GM21717 (cell line): Measurements from ENCODE around the gene B3GALT4.
A peak's percentile ranks its signal among the peaks of the same experiment; 100 is the strongest.
"Not testable (repeated sequence)": the region's sequence is repeated elsewhere in the genome, so short reads cannot be mapped to it uniquely, and the experiment has no call there.

ENCODE experiments used
- ATAC-seq: cut with Tn5 transposase; IDR thresholded peaks from one replicate; pipeline ENCODE4 v1.9.1; 2021; ENCODE audit warnings: mild to moderate bottlenecking, moderate library complexity; ENCODE audit not compliant: unreplicated experiment

B3GALT4 gene

DNA sequence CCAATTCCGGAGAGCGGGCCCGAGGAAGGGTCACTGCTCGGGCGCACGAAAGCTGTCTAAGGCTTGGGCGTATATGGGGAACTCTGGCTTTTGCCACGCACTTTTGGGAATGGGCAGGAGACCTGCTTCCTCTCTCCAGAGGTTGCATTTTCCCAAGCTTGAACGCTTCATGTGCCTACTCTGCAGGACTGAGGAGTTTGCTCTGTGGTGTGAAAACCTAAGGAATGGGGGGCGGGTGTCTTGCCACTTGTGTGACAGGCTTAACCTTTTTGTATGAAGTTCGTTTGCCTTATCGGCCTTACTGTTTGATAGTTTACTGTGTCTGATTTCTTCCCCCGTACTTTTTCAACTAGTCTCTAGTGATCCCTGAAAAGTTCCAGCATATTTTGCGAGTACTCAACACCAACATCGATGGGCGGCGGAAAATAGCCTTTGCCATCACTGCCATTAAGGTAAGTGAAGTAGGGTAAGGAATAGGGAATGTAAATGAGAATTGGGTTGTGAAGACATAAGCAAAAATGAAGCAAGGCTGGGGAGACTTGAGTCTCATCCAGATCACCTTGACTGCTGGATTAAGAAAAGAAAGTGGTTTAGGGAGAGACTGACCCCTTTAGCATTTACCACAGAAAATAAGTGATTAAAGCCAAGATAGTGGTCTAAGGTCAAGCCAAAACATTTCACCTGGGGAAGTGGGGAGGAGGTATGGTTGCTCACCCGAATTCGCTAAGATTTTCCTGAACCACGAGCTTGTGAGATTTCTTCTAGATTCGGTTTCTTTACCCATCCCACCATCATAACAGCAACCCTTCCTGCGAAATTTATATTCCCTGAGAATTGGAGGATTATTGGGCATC is 4.4 kb upstream of the B3GALT4 start:
- no peak for ATAC-seq

DNA sequence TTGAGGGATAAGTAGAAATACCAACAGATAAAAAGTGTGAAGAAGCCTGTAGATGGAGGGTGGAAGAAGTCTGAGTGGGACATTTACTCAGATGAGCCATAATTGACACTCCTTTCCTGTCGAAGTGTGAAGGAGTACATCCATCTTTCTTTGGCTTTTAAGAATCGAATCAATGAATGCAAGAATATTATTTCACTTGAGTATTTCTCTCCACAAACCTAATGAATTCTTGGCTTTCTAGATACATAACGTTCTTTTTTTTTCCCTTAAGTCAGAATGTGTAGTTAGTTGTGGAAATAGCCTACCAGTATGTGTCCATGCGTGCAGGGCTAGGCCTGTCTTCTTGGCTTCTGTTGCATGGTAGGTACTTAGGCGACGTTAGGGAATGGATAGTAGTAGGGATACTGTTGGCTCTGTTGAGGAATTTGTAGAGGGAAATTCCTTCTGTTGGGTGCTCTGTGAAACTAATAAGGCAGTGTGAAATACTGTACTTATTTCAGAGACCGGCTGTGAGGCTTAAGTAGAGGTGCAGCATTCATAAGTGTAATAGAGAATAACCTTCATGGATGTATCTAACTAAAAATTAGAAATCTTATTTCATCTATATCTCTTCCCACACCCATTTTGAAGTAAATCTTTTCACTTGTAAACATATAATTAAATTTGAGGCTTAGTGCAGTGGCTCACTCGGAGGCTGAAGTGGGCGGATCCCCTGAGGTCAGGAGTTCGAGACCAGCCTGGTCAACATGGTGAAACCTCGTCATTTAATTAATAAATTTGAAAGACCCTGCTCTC is 3.6 kb upstream of the B3GALT4 start:
- no peak for ATAC-seq

DNA sequence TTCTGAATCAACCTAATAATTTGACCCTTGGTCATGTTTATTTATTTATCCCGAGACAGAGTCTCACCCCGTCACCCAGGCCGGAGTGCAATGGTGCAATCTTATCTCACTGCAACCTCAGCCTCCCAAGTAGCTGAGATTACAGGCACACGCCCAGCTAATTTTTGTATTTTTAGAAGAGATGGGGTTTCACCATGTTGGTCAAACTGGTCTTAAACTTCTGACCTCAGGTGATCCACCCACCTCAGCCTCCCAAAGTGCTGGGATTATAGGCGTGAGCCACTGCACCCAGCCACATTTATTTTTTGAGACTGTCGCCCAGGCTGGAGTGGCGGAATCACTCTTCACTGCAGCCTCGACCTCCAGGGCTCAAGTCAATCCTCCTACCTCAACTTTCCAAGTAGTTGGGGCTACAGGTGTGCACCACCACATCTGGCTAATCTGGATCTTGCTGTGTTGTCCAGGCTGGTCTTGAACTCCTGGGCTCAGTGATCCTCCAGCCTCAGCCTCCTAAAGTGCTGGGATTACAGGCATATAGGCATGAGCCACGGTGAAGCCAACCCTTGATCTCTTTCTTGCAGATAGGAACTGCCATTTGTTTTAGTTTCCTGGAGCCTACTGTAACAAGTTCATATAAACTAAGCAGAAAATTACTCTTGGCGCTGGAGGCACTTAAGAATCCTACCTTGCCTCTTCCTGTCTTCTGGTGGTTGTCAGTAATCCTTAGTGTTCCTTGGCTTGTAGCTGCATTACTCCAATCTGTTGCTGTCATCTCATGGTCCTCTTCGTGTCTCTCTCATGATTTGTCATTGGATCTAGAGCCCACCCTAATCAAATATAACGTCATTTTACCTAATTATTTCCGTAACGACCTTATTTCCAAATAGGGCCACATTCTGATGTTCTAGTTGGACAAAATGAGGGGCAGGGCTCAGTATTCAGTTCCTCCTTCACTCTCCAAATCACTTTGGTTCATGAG is 2.7 kb upstream of the B3GALT4 start:
- ATAC-seq, result no peak

DNA sequence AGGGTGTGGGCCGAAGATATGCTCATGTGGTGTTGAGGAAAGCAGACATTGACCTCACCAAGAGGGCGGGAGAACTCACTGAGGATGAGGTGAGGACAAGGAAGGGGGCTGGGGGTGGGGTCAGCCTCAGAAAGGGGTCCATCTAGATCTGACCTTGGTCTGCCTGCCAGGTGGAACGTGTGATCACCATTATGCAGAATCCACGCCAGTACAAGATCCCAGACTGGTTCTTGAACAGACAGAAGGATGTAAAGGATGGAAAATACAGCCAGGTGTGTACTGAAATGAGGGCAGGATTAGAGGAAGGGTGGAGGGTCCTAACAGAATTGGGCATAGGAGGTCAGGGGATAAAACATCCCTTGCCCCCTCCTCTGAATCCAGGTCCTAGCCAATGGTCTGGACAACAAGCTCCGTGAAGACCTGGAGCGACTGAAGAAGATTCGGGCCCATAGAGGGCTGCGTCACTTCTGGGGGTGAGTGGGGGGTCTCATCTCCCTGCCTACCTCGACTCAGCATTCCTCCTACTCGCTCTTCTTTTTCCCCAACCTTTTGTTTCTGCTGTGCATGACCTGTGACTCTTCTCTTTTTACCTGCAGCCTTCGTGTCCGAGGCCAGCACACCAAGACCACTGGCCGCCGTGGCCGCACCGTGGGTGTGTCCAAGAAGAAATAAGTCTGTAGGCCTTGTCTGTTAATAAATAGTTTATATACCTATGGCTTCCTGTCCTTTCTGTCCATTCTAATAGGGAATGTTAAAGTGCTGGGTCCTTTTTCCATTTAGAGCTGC is 935 bp upstream of the B3GALT4 start:
- ATAC-seq, result not testable (repeated sequence)

DNA sequence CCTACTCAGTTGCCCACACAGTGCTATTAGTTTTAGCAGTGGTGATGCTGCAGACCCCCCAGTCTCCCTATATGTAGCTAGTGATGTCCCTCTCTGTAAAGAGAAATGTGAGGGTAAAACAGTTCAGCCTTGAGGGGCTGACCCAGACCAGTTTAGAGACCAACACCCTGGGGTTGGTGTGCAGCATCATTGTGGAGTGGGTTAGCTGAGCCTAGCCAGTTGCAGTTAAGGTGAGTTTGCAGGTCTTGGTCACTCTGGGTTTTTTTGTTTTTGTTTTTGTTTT is 401 bp upstream of the B3GALT4 start:
- no peak for ATAC-seq

- ATAC-seq, result peak; percentile 7
These were observed 904 bp downstream of the B3GALT4 start for GRCh38 chr6:33277663-33278391.

- no peak for ATAC-seq
These were observed 1.4 kb downstream of the B3GALT4 start for GRCh38 chr6:33278392-33278741.

DNA sequence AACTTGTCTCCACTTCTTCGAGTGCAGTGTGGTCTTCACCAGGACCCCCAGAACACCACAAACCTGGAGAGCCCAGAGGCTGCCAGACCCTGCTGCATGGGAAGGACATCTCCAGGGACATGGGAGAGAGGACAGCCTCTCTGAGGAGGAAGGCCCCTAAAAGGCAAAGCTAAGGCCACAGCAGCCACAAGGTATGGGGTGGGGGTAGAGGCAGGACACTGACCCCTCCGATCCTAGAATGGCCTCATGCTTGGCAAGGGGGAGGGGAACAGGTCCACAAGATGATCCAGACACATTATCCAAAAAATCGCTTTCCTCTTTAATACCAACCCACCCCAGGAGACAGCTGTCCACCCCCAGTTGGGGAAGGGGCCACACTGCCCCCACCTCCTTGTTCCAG is 1.9 kb downstream of the B3GALT4 start:
- ATAC-seq, result no peak

- no peak for ATAC-seq
These were observed 2.4 kb downstream of the B3GALT4 start for GRCh38 chr6:33279257-33279695.

- ATAC-seq, result no peak
These were observed 3.1 kb downstream of the B3GALT4 start for GRCh38 chr6:33279971-33280511.

DNA sequence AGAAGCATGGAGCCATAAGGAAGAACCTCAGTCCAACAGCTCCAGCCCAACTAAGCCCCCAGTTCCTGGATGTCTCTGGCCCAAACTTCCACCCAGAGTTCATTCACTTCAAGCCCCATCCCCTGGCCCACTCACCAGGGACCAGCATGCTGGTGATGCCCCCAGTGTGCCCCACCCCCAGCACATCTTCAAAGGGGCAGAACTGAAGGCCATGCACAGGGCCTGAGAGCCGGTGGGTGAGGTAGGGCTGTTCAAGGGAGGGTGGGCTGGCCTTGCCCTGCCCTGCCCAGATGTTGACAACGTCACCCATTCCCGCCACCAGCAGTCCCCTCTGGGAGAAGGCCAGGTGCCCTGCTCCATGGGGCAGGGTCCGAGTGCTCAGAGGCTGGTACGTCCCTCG is 3.6 kb downstream of the B3GALT4 start:
- no peak for ATAC-seq

- ATAC-seq, result not testable (repeated sequence)
These were observed 8.3 kb downstream of the B3GALT4 start for GRCh38 chr6:33285214-33285613.

DNA sequence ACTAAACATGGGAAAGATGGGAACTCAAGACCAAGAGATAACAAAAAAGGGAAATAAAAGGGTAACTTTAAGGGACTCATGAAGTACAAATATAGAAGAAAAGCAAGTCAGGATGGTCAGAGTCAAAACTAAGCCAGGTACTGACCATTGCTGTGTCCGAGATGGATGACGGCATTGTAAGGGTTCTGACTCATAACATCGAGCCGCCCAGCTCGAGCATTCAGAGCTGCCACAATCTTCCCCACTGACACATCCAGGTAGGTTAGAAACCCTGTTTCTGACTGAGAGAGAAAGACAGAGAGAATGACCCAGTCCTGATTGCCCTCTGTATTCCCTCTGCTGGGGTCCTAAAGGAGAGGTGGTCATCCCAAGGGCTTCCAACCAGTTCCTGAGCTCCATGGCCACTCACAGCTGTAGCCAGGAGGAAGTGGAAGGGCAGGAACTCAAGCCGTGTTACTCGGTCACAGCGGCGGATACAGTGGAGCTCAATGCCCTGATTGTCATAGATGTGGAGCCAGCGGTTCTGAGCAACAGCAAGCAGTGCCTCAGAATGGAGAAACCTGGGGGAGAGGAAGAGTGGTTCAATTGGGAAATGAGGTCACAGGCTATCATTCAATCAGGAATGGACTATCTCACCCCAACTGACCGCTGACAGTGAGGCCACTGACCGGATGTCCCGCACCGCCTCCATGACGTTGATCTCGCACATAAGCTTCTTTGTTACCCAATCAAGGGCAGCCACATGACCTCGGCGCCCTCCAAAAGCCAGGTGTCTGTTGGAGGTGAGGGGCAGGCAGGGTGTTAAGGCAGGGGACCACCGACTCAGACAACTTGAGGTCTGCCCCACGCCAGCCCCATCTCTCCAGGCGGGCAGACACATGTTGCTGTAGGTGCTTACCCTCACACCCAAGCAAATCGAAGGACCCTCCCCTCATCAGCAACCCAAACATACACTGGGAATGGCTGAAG is 10.3 kb downstream of the B3GALT4 start:
- ATAC-seq, result no peak

GRCh38 chr6:33288141-33288920 is 11.4 kb downstream of the B3GALT4 start:
- no peak for ATAC-seq

- peak; percentile 65 for ATAC-seq
These were observed 12.2 kb downstream of the B3GALT4 start, which contains the start of the genes PFDN6 and WDR46 for GRCh38 chr6:33288921-33289783. Gene PFDN6, plus strand, starts transcription at chr6:33289601. Its CDS starts 256 bp downstream, at chr6:33289857. Gene WDR46, minus strand, starts transcription at chr6:33289239. Its CDS starts 69 bp downstream, at chr6:33289170.

GRCh38 chr6:33289784-33290315 is 12.9 kb downstream of the B3GALT4 start:
- peak; percentile 3 for ATAC-seq
